Measurements from ENCODE around the gene ETFA. TPM values are rescaled to one million over a fixed set of nuclear protein-coding genes. Genes with fewer than 3 reads are reported as not detected.

ETFA gene
- 238 and 247 TPM in 2 replicates for polyA plus RNA-seq (2014; cell fraction: cytosol; rRNA removed)
- 176 and 188 TPM in 2 replicates for polyA plus RNA-seq (2014; cell fraction: nucleus; rRNA removed)

- DNase-seq (ENCODE audit: low spot score), result peak; percentile 99
Measured at GRCh38 chr15:76311100-76311953, at the start of gene ETFA. Gene ETFA, minus strand, starts transcription at chr15:76311469. Its CDS starts 81 bp downstream, at chr15:76311388.

GRCh38 chr15:76360416-76360815 is 49.1 kb upstream of the ETFA start:
- no peak for DNase-seq (ENCODE audit: low spot score)

- DNase-seq (ENCODE audit: low spot score), result no peak
Measured at GRCh38 chr15:76359152-76359551, 47.9 kb upstream of the ETFA start.

GRCh38 chr15:76358453-76358852 is 47.2 kb upstream of the ETFA start:
- no peak for DNase-seq (ENCODE audit: low spot score)

GRCh38 chr15:76354823-76355440 is 43.7 kb upstream of the ETFA start:
- no peak for DNase-seq (ENCODE audit: low spot score)

- DNase-seq (ENCODE audit: low spot score), result no peak
Measured at GRCh38 chr15:76353903-76354302, 42.6 kb upstream of the ETFA start.

- DNase-seq (ENCODE audit: low spot score), result no peak
Measured at GRCh38 chr15:76353023-76353577, 41.8 kb upstream of the ETFA start.

GRCh38 chr15:76349301-76350070 is 38.2 kb upstream of the ETFA start:
- no peak for DNase-seq (ENCODE audit: low spot score)

GRCh38 chr15:76347482-76348055 is 36.3 kb upstream of the ETFA start:
- no peak for DNase-seq (ENCODE audit: low spot score)

GRCh38 chr15:76346669-76347481 is 35.6 kb upstream of the ETFA start:
- DNase-seq (ENCODE audit: low spot score), result no peak

GRCh38 chr15:76345880-76346668 is 34.8 kb upstream of the ETFA start:
- DNase-seq (ENCODE audit: low spot score), result no peak

- no peak for DNase-seq (ENCODE audit: low spot score)
Measured at GRCh38 chr15:76345583-76345879, 34.3 kb upstream of the ETFA start.

GRCh38 chr15:76344893-76345582 is 33.8 kb upstream of the ETFA start:
- DNase-seq (ENCODE audit: low spot score), result no peak

- no peak for DNase-seq (ENCODE audit: low spot score)
Measured at GRCh38 chr15:76343313-76343996, 32.2 kb upstream of the ETFA start.

- no peak for DNase-seq (ENCODE audit: low spot score)
Measured at GRCh38 chr15:76342382-76343201, 31.3 kb upstream of the ETFA start.

GRCh38 chr15:76342058-76342381 is 30.8 kb upstream of the ETFA start:
- DNase-seq (ENCODE audit: low spot score), result no peak

GRCh38 chr15:76341366-76342057 is 30.2 kb upstream of the ETFA start:
- DNase-seq (ENCODE audit: low spot score), result no peak

All from SK-N-DZ (cell line).